ENCODE data around the gene C21orf91.

Gene C21orf91

GRCh38 chr21:17853393-17854275 is 34.5 kb upstream of the C21orf91 start:
- Histone ChIP-seq H3K4me1 (ENCODE audit: control insufficient read depth in 1 of 2, insufficient read depth in 1 of 2, low read depth in 1 of 2, low read length in 1 of 2) (no peaks in the 10 kb centered on the region), H3K27ac (no peak overlapping the region), H3K9me3 (no peaks in the 10 kb centered on the region), H3K4me3 (ENCODE audit: low read depth in 1 of 2, low read length in 1 of 2) (no peak overlapping the region), H3K36me3 (no peaks in the 10 kb centered on the region), H3K27me3 (no peaks in the 10 kb centered on the region)
- no peak for TF ChIP-seq CTCF (IDR thresholded peaks at IDR 0.05)

- Histone ChIP-seq H3K36me3 (no peaks in the 10 kb centered on the region), H3K27ac (no peak overlapping the region), H3K9me3 (no peaks in the 10 kb centered on the region), H3K4me1 (ENCODE audit: control insufficient read depth in 1 of 2, insufficient read depth in 1 of 2, low read depth in 1 of 2, low read length in 1 of 2) (no peaks in the 10 kb centered on the region), H3K4me3 (ENCODE audit: low read depth in 1 of 2, low read length in 1 of 2) (no peak overlapping the region), H3K27me3 (no peaks in the 10 kb centered on the region)
- TF ChIP-seq CTCF (IDR thresholded peaks at IDR 0.05): no peak
These were observed 29.1 kb upstream of the C21orf91 start for GRCh38 chr21:17848228-17848627.

- no peak for TF ChIP-seq CTCF (IDR thresholded peaks at IDR 0.05)
These were observed 21.9 kb upstream of the C21orf91 start for GRCh38 chr21:17841103-17841502.

GRCh38 chr21:17834639-17835354 is 15.6 kb upstream of the C21orf91 start:
- no peak overlapping the region for H3K4me3 ChIP-seq (ENCODE audit: low read depth in 1 of 2, low read length in 1 of 2)

More at GRCh38 chr21:17841103-17841502, 21.9 kb upstream of the C21orf91 start:
- Histone ChIP-seq H3K4me1 (ENCODE audit: control insufficient read depth in 1 of 2, insufficient read depth in 1 of 2, low read depth in 1 of 2, low read length in 1 of 2) (no peaks in the 10 kb centered on the region), H3K9me3 (no peaks in the 10 kb centered on the region), H3K36me3 (no peaks in the 10 kb centered on the region), H3K27ac (no peak overlapping the region), H3K27me3 (no peaks in the 10 kb centered on the region), H3K4me3 (ENCODE audit: low read depth in 1 of 2, low read length in 1 of 2) (no peak overlapping the region)

GRCh38 chr21:17829472-17829871 is 10.3 kb upstream of the C21orf91 start:
- H3K36me3 ChIP-seq: no peaks in the 10 kb centered on the region
- no peak overlapping the region for H3K4me3 ChIP-seq (ENCODE audit: low read depth in 1 of 2, low read length in 1 of 2)
- no peaks in the 10 kb centered on the region for H3K27me3 ChIP-seq
- H3K27ac ChIP-seq: no peak overlapping the region
- no peak for TF ChIP-seq CTCF (IDR thresholded peaks at IDR 0.05)
- H3K9me3 ChIP-seq: no peaks in the 10 kb centered on the region
- H3K4me1 ChIP-seq (ENCODE audit: control insufficient read depth in 1 of 2, insufficient read depth in 1 of 2, low read depth in 1 of 2, low read length in 1 of 2): no peaks in the 10 kb centered on the region

More at GRCh38 chr21:17834639-17835354, 15.6 kb upstream of the C21orf91 start:
- H3K4me1 ChIP-seq (ENCODE audit: control insufficient read depth in 1 of 2, insufficient read depth in 1 of 2, low read depth in 1 of 2, low read length in 1 of 2): no peaks in the 10 kb centered on the region
- no peak overlapping the region for H3K27ac ChIP-seq
- H3K36me3 ChIP-seq: no peaks in the 10 kb centered on the region
- no peaks in the 10 kb centered on the region for H3K9me3 ChIP-seq
- no peaks in the 10 kb centered on the region for H3K27me3 ChIP-seq
- TF ChIP-seq CTCF (IDR thresholded peaks at IDR 0.05): no peak

All from neutrophil (primary cell).